GM21825 (cell line): ENCODE data around the gene TTC1.
"Not testable (repeated sequence)": the region's sequence is repeated elsewhere in the genome, so short reads cannot be mapped to it uniquely, and the experiment has no call there.

Experiments
- ATAC-seq: cut with Tn5 transposase; IDR thresholded peaks from one replicate; pipeline ENCODE4 v1.9.1; 2021; ENCODE audit warnings: mild to moderate bottlenecking, moderate library complexity; ENCODE audit not compliant: unreplicated experiment

TTC1 gene

GRCh38 chr5:160008877-160009590, at the start of gene TTC1:
Gene TTC1, plus strand, starts transcription at chr5:160009139. Its CDS starts 1,390 bp downstream, at chr5:160010529.
- peak; percentile 99 for ATAC-seq

GRCh38 chr5:159961176-159962160, 47.5 kb upstream of the TTC1 start:
- no peak for ATAC-seq

GRCh38 chr5:159962214-159962613, 46.7 kb upstream of the TTC1 start:
- no peak for ATAC-seq

- no peak for ATAC-seq
Measured at GRCh38 chr5:159963935-159964334, 45.0 kb upstream of the TTC1 start.

- ATAC-seq: no peak
Measured at GRCh38 chr5:159965031-159965837, 43.7 kb upstream of the TTC1 start.

GRCh38 chr5:159965838-159966128, 43.2 kb upstream of the TTC1 start:
- not testable (repeated sequence) for ATAC-seq

GRCh38 chr5:159969966-159970365, 39.0 kb upstream of the TTC1 start:
- no peak for ATAC-seq

- ATAC-seq: no peak
Measured at GRCh38 chr5:159971038-159971437, 37.9 kb upstream of the TTC1 start.

- no peak for ATAC-seq
Measured at GRCh38 chr5:159971514-159971913, 37.4 kb upstream of the TTC1 start.

GRCh38 chr5:159971931-159972461, 36.9 kb upstream of the TTC1 start:
- ATAC-seq: no peak

GRCh38 chr5:159972538-159973362, 36.2 kb upstream of the TTC1 start:
- ATAC-seq: no peak

GRCh38 chr5:159975462-159976019, 33.4 kb upstream of the TTC1 start:
- ATAC-seq: no peak

GRCh38 chr5:159976921-159977320, 32.0 kb upstream of the TTC1 start:
- no peak for ATAC-seq

GRCh38 chr5:159978358-159978757, 30.6 kb upstream of the TTC1 start:
- ATAC-seq: no peak

- no peak for ATAC-seq
Measured at GRCh38 chr5:159982421-159983173, 26.3 kb upstream of the TTC1 start.

- ATAC-seq: peak; percentile 93
Measured at GRCh38 chr5:159987031-159987674, 21.8 kb upstream of the TTC1 start.

- ATAC-seq: no peak
Measured at GRCh38 chr5:159990506-159990905, 18.4 kb upstream of the TTC1 start.

GRCh38 chr5:159992566-159992965, 16.4 kb upstream of the TTC1 start:
- ATAC-seq: no peak

GRCh38 chr5:159993194-159993593, 15.7 kb upstream of the TTC1 start:
- ATAC-seq: no peak
